Pons (tissue), 1 donor: Measurements from ENCODE around the gene IGF2R.
A peak's percentile ranks its signal among the peaks of the same experiment; 100 is the strongest.
"Not testable (repeated sequence)": the region's sequence is repeated elsewhere in the genome, so short reads cannot be mapped to it uniquely, and the experiment has no call there.

ENCODE experiments used
- DNase-seq: peaks from one replicate; pipeline ENCODE4 v3.0.0-alpha.2; 2016; ENCODE audit warnings: low spot score

The IGF2R gene

GRCh38 chr6:160137989-160138835 is 169.3 kb downstream of the IGF2R start:
- peak; percentile 24 for DNase-seq

- DNase-seq = no peak
Observed at GRCh38 chr6:160138839-160139419, 170.0 kb downstream of the IGF2R start.

- no peak for DNase-seq
Observed at GRCh38 chr6:160139420-160139851, 170.6 kb downstream of the IGF2R start.

- DNase-seq = not testable (repeated sequence)
Observed at GRCh38 chr6:160140493-160140892, 171.6 kb downstream of the IGF2R start.

GRCh38 chr6:160141001-160141726 is 172.3 kb downstream of the IGF2R start:
- DNase-seq = peak; percentile 8

DNA sequence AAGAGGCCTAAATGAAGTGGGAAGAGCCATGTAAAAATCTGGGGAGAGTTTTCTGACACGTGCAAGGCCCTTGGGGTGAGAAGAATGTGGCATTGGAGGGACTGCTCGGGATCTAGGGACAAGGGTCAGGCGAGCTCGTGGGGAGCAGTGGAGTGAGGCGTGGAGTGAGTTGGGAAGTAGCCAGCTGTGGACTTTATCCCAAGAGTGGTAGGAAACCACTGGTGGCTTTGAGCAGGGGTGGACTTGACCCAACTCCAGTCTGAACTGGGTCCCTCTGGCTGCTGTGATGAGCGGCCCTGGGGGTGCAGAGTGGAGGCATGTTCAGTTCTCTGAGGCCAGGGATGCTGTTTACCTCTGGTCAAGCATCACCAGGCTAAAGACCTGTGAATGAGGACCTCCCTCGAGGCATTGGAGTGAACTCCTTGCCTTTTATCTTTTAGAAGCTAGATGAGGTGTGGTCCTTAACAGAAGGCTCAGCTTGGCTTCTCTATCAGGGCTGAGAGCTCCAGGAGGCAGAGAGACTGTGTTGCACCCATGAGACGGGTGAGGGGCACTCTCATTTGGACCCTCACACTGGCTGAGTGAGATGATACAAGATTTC is 173.3 kb downstream of the IGF2R start:
- no peak for DNase-seq

DNA sequence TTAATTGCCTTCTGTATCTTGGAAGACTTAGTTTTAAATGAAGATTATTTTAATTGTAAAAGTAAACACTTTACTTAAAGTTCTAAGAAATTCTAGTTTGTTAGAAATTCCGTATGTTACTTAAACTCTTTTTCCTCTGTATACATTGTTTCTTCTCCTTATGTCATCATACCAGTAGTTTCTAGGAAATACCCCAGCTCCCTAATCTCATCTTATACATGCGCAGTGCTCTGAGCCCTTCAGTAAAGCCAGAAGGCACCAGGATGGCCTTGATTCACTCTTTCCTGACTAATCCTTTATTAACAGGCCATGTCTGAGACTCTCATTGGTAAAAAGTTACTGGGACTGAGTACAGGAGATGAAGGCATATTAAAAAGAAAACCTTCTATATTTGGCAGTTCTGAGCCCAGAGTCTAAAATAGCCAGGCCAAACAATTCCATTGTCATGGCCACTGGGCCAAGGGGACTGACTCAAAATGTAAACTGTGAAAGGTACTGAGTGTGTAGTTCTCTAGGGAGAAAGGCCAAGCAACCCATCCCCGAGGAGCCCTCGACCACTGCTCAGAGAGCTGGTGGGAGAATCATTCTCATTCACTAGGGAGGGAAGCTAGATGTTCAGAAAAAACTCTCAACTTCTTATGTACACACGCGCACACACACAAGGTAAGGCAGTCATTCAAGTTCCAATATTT is 177.7 kb downstream of the IGF2R start:
- no peak for DNase-seq

GRCh38 chr6:160147146-160147536 is 178.3 kb downstream of the IGF2R start:
- DNase-seq = no peak

DNA sequence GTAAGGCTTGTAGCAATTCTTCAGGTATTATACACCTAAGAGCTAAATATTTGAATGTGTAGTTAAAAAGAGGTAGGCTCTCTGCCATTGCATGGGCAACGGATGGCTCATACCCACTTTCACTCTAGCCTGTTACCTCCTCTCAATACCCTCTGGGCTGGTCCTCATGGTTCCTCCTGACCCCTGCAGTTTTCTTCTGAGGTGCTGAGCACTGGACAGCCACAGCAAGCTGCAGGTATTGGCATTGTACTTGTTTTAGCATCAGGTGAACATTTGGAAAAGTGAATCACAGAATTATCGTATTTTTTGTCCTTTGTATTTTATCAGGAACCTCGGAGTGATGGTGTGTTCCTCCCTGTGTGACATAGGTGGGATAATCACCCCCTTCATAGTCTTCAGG is 185.6 kb downstream of the IGF2R start:
- no peak for DNase-seq

- no peak for DNase-seq
Observed at GRCh38 chr6:160156842-160157241, 188.0 kb downstream of the IGF2R start.

- DNase-seq = no peak
Observed at GRCh38 chr6:160160450-160160849, 191.6 kb downstream of the IGF2R start.
